ENCODE results near the gene KCNH5.

Gene KCNH5

GRCh38 chr14:62988967-62989366 is 56.3 kb downstream of the KCNH5 start:
- DNase-seq (ENCODE audit: low spot score) = no peak

- DNase-seq (ENCODE audit: low spot score) = no peak
Measured at GRCh38 chr14:62983821-62984220, 61.4 kb downstream of the KCNH5 start.

- no peak for DNase-seq (ENCODE audit: low spot score)
Measured at GRCh38 chr14:62980693-62981092, 64.6 kb downstream of the KCNH5 start.

GRCh38 chr14:62957562-62957961 is 87.7 kb downstream of the KCNH5 start:
- DNase-seq (ENCODE audit: low spot score) = peak; percentile 74

GRCh38 chr14:62956413-62956812 is 88.8 kb downstream of the KCNH5 start:
- DNase-seq (ENCODE audit: low spot score) = no peak

DNA sequence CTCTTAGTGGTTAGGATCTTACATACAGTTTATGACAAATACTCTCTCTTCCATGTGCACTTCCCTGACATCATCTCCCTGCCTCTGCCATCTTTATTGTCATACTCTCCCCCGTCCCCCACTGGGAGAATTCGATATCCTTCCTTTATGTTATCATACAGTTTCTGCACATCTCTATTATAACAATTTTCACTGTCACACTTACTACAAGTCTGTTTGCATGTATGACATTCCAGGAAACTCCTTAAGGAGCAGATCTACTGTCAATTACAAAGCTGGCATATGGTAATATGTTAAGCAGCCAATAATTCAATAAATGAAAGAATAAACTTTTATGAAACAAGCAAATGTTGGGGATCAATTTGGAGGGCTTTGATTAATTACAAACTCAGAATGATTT is 91.1 kb downstream of the KCNH5 start:
- no peak for DNase-seq (ENCODE audit: low spot score)

GRCh38 chr14:62952226-62952625 is 93.0 kb downstream of the KCNH5 start:
- no peak for DNase-seq (ENCODE audit: low spot score)

DNA sequence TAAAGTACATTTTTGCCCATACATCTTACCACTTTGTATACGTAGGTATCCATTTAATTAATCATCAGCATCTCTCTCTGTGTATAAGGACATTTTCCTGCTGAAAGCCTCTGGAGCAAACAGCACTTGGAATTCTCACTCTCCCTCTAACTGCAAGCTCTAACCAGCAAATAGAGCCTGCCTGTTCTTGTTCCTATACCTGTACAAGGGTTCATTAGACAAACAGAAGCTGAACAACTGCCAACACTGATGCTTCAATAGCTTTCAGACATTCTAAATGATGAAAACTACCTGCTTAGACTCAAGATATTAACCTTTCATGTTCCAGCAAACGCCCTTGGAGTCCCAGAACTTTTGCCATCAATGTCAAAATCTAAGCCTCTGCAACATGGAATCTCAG is 98.0 kb downstream of the KCNH5 start:
- DNase-seq (ENCODE audit: low spot score) = no peak

GRCh38 chr14:62946221-62946620 is 99.0 kb downstream of the KCNH5 start:
- DNase-seq (ENCODE audit: low spot score) = no peak

DNA sequence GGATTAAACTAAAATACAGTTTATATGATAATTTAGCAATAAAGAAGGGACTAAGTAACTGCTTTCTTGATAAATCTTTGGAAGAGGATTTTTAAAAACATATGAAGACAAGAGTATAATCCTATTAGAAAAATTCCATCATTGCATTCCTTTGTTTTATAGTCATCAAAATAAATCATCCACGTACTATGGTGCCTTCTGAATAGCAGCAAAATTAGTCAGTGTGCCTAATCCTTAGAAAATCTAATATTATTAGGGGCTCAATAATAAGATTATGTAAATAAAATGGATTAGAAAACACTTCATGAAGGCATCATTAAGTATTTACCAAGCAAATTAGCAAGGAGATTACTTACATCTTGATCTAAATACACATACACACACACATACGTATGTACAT is 102.1 kb downstream of the KCNH5 start:
- no peak for DNase-seq (ENCODE audit: low spot score)

DNA sequence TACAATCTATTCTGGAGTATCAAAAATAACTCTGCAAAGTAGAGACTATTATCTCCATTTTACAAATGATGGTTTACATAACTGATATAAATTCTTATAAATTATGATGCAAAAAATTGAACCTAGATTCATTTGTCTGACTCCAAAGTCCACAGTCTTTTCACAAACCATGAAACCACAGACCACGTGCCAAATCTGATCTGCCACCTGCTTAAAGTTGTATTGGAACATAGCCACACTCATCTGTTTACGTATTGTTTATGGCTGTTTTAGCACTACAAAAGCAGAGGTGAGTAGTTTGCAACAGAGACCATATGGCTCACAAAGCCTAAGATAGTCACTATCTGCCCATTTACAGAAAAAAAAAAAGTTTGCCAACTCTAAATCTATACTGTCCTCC is 105.3 kb downstream of the KCNH5 start:
- no peak for DNase-seq (ENCODE audit: low spot score)

DNA sequence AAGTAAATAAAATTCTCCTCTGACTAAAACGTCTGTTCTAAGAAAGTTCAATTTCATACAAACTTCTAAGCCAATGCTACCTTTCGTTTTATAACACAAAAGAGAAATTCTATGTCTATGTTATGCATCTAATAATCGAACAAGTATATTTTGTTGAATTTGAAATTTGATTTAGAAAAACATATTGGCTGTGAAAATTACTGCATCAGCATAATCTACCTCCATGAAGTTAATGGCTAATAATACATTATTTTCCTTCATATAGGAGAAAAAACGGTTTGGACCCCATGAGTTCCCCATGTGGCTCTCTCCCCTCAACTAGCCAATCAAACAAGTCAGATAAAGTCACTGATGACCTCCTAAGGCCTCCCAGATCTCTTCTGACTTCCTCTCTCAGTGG is 106.5 kb downstream of the KCNH5 start:
- DNase-seq (ENCODE audit: low spot score) = no peak

- DNase-seq (ENCODE audit: low spot score) = no peak
Measured at GRCh38 chr14:62934439-62934838, 110.8 kb downstream of the KCNH5 start.

DNA sequence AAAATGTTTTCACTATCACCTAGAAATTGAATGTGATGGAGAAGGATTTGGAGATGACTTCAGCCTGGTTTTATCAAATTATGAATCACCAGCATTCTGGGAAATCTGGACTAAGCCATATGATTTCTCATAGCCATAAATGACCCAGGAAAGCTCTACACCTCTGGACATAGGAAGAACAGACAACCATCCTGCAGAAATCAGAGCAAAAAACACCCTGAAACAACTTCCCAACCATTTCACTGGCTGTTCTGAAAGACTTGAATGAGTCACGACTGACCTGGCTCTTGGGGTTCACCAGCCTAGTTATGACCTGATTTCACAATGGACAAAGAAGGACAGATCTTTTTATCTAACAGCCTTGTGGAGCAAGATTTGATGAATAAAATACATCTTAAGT is 123.8 kb downstream of the KCNH5 start:
- DNase-seq (ENCODE audit: low spot score) = no peak

DNA sequence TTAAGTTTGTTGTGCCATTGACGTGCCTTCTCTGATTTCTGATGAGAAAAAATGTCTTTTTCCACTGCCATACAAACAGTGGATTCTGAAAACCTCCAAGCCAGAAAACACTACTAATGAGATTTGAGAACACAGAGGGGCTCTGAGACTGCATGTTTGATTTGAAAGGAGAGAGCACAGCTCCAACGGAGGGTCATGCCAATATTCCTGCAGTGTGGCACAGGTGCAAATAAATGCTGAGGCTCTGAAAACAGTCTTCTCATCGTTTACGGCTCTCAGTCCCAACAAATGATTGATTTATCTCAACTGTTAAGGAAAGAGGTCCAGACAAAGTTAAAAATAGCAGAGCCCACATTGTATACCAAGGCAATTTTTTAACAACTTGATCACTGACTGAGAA is 128.7 kb downstream of the KCNH5 start:
- no peak for DNase-seq (ENCODE audit: low spot score)

GRCh38 chr14:62914873-62915272 is 130.4 kb downstream of the KCNH5 start:
- no peak for DNase-seq (ENCODE audit: low spot score)

DNA sequence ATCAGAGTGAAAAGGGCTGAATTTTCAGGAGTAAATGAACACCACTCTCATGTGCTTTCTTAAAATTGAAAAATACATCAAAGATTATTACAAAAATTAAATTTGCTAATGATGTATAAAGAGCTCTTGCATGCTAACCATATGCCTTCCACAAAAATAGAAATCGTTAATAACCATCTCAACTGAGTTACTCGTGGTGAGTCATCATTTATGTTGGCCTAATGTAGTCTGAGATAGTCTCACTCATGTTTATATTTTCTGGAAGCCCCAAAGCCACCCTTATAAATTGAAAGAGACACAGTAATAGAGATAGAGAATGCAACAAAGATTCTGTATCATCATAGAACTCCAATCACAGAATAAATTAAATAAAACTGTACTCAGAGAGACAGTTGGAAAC is 131.2 kb downstream of the KCNH5 start:
- no peak for DNase-seq (ENCODE audit: low spot score)

- DNase-seq (ENCODE audit: low spot score) = no peak
Measured at GRCh38 chr14:62908506-62908905, 136.8 kb downstream of the KCNH5 start.

GRCh38 chr14:62905566-62905965 is 139.7 kb downstream of the KCNH5 start:
- DNase-seq (ENCODE audit: low spot score) = no peak

GRCh38 chr14:62897771-62898170 is 147.5 kb downstream of the KCNH5 start:
- DNase-seq (ENCODE audit: low spot score) = no peak

GRCh38 chr14:62896932-62897456 is 148.3 kb downstream of the KCNH5 start:
- no peak for DNase-seq (ENCODE audit: low spot score)

DNA sequence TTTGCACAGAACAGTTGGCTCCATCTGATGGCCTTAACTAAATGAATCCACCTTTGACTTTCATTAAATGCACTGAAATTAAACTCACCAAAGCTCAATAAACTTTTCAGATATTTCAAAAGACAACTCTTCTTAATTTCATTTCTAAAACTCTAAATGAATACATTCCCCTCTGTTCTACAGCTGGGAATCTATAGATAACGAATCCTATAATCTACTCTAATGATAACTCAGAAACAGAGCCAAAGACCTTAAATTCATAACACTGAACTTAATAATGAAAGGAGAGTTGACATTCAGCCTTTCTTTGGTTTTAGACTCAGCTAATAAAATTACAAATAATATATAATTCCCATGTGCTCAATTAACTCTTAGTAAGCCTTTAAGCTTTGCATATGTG is 150.5 kb downstream of the KCNH5 start:
- DNase-seq (ENCODE audit: low spot score) = no peak

GRCh38 chr14:62889364-62889763 is 155.9 kb downstream of the KCNH5 start:
- no peak for DNase-seq (ENCODE audit: low spot score)

- no peak for DNase-seq (ENCODE audit: low spot score)
Measured at GRCh38 chr14:62886461-62886860, 158.8 kb downstream of the KCNH5 start.

DNA sequence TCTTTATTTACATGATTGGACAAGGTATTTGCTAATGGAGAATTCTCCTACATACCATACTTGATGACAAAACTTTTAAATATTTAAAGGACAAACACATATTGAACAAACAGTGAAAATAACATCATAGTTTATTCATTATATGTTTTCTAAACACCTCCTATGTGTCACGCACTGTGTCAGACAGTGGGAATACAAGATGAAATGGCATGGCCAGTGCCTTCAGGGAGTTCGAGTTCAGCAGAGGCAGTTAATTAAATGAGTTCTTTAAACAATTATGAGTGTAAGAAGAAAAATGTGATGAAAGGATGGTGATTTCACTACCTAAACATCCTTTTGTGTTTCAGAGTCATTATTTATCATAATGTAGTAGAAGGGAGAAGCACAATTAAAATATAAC is 159.8 kb downstream of the KCNH5 start:
- no peak for DNase-seq (ENCODE audit: low spot score)
